DND-41 (cell line): ENCODE results near the gene SPPL3.

ENCODE experiments used
- CTCF ChIP-seq: IDR thresholded peaks from 2 replicates; pipeline ENCODE4 v1.5.1; 2012; ENCODE audit warnings: borderline replicate concordance, low read length, moderate library complexity, mild to moderate bottlenecking; ENCODE audit not compliant: poor library complexity, severe bottlenecking; ENCODE audit errors: extremely low read depth
- EZH2 ChIP-seq: IDR thresholded peaks from 3 replicates; pipeline ENCODE4 v1.6.1; 2012; ENCODE audit warnings: borderline replicate concordance, low read depth, mild to moderate bottlenecking, moderate library complexity, low read length, inconsistent platforms; ENCODE audit not compliant: severe bottlenecking

GRCh38 chr12:120817559-120818330 lies 86.4 kb downstream of the SPPL3 start:
- TF ChIP-seq CTCF (no peak), EZH2 (no peak)
